OCI-LY1 (cell line): ENCODE measurements around the gene RREB1.

ENCODE experiments used
- EZH2 ChIP-seq: fragments of 200-600 bp; sonication (generic), shearing (Covaris generic); IDR thresholded peaks from 2 replicates; pipeline ENCODE4 v1.8.0; 2017; ENCODE audit warnings: borderline replicate concordance, mixed run types, mild to moderate bottlenecking, antibody characterized with exemption, low read length, moderate library complexity, mixed read lengths
- TF ChIP-seq, protein P1 (sequence below): fragments of 200-600 bp; sonication (generic), shearing (Covaris generic); IDR thresholded peaks from 2 replicates; pipeline ENCODE4 v1.5.1; 2017; ENCODE audit warnings: mild to moderate bottlenecking, antibody characterized with exemption, low read length, moderate library complexity, mixed read lengths

DNA sequence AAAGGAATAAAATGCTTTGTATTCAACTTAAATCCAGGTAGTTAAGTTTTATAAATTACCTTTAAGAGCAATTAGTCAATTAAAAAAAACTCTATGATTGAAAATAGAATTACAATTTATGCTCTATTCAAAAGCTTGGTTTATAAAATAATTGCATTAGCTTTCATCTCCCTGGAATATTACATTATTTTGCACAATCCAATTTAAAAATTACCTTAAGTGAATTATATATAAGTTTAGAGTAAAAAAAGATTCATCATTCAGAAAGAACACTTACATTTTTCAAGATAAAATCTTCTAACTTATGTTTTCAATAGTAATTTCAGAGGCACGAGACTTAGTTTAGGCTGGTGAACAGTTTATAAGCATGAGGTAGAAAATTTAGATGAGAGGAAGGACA is 190.4 kb downstream of the RREB1 start:
- TF ChIP-seq, protein P1, sequence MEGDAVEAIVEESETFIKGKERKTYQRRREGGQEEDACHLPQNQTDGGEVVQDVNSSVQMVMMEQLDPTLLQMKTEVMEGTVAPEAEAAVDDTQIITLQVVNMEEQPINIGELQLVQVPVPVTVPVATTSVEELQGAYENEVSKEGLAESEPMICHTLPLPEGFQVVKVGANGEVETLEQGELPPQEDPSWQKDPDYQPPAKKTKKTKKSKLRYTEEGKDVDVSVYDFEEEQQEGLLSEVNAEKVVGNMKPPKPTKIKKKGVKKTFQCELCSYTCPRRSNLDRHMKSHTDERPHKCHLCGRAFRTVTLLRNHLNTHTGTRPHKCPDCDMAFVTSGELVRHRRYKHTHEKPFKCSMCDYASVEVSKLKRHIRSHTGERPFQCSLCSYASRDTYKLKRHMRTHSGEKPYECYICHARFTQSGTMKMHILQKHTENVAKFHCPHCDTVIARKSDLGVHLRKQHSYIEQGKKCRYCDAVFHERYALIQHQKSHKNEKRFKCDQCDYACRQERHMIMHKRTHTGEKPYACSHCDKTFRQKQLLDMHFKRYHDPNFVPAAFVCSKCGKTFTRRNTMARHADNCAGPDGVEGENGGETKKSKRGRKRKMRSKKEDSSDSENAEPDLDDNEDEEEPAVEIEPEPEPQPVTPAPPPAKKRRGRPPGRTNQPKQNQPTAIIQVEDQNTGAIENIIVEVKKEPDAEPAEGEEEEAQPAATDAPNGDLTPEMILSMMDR: no peak
- TF ChIP-seq EZH2: no peak
